ENCODE measurements around the gene SOX10.
"Not testable (repeated sequence)": the region's sequence is repeated elsewhere in the genome, so short reads cannot be mapped to it uniquely, and the experiment has no call there.

The SOX10 gene

DNA sequence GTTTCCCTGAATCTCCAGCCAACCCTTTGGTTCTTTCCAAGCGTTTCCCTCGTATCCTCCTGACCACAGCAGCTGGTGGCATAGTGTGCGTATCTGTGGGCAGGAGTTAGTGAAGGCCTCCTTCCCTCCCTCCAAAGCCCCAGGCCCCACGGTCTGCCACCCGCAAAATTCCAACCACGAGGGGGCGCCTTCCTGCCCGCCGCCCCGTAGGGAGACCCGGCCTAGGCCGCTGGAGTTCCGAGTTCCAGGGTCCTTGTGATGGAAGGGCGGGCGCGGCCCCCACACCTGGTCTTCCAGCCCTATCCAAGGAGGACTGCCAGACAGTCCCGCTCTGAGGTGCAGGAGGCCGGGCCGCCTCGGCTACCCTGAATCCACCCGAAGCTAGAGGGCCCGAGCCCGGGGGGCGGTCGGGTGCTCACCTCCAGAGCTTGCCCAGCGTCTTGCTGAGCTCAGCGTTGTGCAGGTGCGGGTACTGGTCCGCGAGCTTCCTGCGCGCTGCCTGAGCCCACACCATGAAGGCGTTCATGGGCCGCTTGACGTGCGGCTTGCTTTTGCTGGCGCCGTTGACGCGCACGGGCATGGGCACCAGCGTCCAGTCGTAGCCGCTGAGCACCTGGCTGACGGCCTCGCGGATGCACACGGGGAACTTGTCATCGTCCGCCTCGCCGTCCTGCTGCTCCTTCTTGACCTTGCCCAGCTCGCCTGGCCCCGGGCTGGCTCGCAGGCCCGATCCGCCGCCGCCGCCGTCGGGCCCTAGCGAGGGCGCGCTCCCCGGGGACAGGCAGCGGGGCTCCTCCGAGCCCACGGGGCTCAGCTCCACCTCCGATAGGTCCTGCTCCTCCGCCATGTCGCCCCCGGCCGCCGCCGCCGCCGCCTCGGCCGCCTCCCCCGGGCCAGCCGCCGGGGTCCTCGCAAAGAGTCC is 1.2 kb downstream of the SOX10 start:
- Histone ChIP-seq H3K9me3 (ENCODE audit: control insufficient read depth, low read length) (no peaks in the 10 kb centered on the region), H3K27ac (ENCODE audit: low read depth, low read length, severe bottlenecking) (no peak overlapping the region), H3K36me3 (ENCODE audit: control insufficient read depth, insufficient read depth, low read length) (no peaks in the 10 kb centered on the region), H3K4me1 (ENCODE audit: control insufficient read depth, insufficient read depth, low read length, poor library complexity, severe bottlenecking) (peaks cover 5% of the 10 kb centered on the region), H3K4me3 (ENCODE audit: extremely low read depth, insufficient read depth, low read length, poor library complexity, severe bottlenecking) (no peak overlapping the region)
- WGBS, 2 experiments (ENCODE audit: insufficient coverage in 2 of 2): 30 to 31% methylated on average over 57 to 62 of the region's 84 CpGs

DNA sequence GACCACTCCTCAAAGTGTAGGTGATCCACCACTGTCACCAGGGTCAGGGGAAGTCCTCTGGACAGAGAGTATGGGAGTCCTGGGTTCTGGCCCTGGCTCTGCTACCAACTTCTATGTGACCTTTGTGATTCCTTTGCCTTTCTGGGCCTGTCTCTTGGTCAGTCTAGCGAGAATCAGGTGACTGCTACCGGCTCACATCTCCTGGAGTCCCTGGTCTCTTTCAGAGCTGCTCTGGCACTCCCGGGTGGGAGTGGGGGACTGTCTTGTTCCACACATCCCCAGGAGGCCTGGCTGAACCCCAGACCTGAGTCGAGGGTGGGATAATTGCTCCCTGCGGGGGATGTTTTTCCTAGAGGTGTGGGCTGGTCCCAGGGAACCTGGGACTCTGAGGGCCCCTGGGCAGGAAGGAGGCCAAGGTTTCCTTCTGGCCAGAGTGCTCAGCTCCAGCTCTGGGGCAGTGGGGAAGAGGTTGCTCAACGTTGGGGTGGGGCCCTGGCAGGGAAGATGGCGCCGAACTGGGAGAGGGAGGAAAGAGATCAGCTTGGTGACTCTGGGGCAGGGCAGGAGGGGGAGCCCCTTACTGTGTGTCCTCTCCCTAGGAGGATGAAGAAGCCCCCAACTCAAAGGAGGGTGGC is 2.1 kb downstream of the SOX10 start:
- no peaks in the 10 kb centered on the region for H3K36me3 ChIP-seq (ENCODE audit: control insufficient read depth, insufficient read depth, low read length)
- no peak overlapping the region for H3K4me3 ChIP-seq (ENCODE audit: extremely low read depth, insufficient read depth, low read length, poor library complexity, severe bottlenecking)
- no peak overlapping the region for H3K27ac ChIP-seq (ENCODE audit: low read depth, low read length, severe bottlenecking)
- 85 to 95% methylated on average over 7 to 8 of the region's 8 CpGs for WGBS, 2 experiments (ENCODE audit: insufficient coverage in 2 of 2)
- peaks cover 5% of the 10 kb centered on the region for H3K4me1 ChIP-seq (ENCODE audit: control insufficient read depth, insufficient read depth, low read length, poor library complexity, severe bottlenecking)
- no peaks in the 10 kb centered on the region for H3K9me3 ChIP-seq (ENCODE audit: control insufficient read depth, low read length)

DNA sequence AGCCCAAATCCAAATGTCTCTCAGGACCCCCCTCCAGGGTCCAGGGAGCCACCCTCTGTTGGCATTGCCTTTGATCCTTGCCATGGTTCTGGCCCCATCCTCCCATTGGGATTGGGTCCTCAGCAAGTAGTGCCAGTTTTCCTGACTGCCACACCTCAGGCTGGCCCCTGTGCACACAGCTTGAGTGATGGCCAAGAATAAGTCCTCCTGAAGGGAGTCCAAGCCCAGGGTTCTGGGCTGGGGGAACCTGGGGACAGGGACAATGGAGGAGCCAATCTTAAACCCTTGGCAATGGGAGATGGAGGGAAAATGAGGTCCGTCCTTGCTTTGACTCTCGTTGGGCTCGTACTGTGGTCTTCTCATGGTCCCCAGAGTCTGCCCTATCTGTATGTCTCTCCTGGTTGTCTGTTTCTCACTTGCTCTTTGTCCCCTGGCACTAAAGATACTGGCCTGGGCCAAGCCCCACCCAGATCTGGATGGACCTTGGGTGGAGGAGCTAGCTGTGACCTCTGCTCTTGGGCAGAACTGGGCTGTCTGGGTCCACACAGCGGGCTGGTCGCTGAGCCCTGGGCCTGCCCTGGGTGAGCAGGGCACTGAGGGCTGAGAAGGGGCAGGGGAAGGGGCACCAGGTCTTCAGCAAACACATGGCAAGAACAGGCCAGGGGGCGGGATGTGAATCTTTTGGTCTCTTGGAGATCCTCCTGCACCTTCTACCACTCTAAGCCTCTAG is 2.9 kb downstream of the SOX10 start:
- 94 to 96% methylated on average over 5 of the region's 6 CpGs for WGBS, 2 experiments (ENCODE audit: insufficient coverage in 2 of 2)
- Histone ChIP-seq H3K4me1 (ENCODE audit: control insufficient read depth, insufficient read depth, low read length, poor library complexity, severe bottlenecking) (peaks cover 5% of the 10 kb centered on the region), H3K4me3 (ENCODE audit: extremely low read depth, insufficient read depth, low read length, poor library complexity, severe bottlenecking) (no peak overlapping the region), H3K27ac (ENCODE audit: low read depth, low read length, severe bottlenecking) (no peak overlapping the region), H3K36me3 (ENCODE audit: control insufficient read depth, insufficient read depth, low read length) (peaks cover 3% of the 10 kb centered on the region), H3K9me3 (ENCODE audit: control insufficient read depth, low read length) (no peaks in the 10 kb centered on the region)

DNA sequence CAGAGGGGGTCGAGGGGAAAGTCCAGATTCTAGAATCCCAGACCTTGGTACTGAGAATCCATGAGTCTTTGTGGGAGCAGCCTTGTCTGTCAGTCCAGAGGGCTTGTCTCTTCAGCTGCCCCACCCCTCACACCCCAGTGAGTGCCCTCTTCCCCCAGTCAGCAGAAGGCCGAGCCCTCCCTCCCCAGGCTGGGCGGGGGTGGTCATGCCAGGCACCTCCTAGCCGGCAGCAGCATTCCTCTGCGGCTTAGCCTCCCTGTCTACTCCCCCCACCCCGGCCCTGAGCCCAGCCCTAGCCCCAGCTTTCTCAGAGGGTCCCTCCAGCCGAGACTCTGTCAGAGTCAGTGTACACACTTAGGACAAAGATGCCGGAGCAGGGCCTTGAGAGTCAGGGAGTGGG is 4.6 kb downstream of the SOX10 start:
- Histone ChIP-seq H3K4me3 (ENCODE audit: extremely low read depth, insufficient read depth, low read length, poor library complexity, severe bottlenecking) (no peak overlapping the region), H3K4me1 (ENCODE audit: control insufficient read depth, insufficient read depth, low read length, poor library complexity, severe bottlenecking) (peaks cover 5% of the 10 kb centered on the region), H3K36me3 (ENCODE audit: control insufficient read depth, insufficient read depth, low read length) (peaks cover 3% of the 10 kb centered on the region), H3K27ac (ENCODE audit: low read depth, low read length, severe bottlenecking) (no peak overlapping the region), H3K9me3 (ENCODE audit: control insufficient read depth, low read length) (no peaks in the 10 kb centered on the region)
- 53 to 61% methylated on average over 6 to 7 of the region's 8 CpGs for WGBS, 2 experiments (ENCODE audit: insufficient coverage in 2 of 2)

DNA sequence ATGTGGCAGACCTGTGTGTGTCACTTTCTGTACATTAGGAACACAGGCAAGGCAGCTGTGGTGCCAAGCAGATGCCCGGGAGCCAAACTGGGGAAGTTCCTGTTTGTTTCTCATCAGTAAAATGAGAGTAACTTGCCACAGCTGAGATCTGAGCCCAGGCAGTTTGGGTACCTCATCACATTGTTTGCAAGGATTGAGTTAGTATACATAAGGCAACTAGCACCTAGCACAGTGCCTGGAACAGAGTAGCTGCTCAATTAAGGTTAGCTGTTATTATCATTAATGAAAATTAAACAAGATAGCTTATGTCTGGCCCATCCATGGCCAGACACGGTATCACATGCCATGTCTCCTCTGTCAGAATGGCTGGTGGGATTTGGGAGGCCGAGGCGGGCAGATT is 7.8 kb downstream of the SOX10 start:
- Histone ChIP-seq H3K27ac (ENCODE audit: low read depth, low read length, severe bottlenecking) (no peak overlapping the region), H3K9me3 (ENCODE audit: control insufficient read depth, low read length) (no peaks in the 10 kb centered on the region), H3K4me1 (ENCODE audit: control insufficient read depth, insufficient read depth, low read length, poor library complexity, severe bottlenecking) (peaks cover 5% of the 10 kb centered on the region), H3K36me3 (ENCODE audit: control insufficient read depth, insufficient read depth, low read length) (peaks cover 3% of the 10 kb centered on the region), H3K4me3 (ENCODE audit: extremely low read depth, insufficient read depth, low read length, poor library complexity, severe bottlenecking) (no peak overlapping the region)
- WGBS, 2 experiments (ENCODE audit: insufficient coverage in 2 of 2): 90 to 100% methylated on average over 2 to 4 of the region's 4 CpGs

DNA sequence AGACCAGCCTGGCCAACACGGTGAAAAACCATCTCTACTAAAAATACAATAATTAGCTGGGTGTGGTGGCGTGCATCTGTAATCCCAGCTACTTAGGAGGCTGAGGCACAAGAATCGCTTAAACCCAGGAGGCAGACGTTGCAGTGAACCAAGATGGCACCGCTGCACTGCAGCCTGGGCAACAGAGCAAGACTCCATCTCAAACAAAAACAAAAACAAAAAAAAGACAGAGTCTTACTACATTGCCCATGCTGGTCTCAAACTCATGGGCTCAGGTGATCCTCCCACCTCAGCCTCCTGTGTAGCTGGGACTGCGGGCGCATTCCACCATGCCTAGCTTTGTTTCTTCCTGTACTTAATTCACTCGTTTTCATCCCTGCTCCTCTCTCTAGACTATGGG is 8.3 kb downstream of the SOX10 start:
- not testable (repeated sequence) for H3K27ac ChIP-seq (ENCODE audit: low read depth, low read length, severe bottlenecking); H3K9me3 ChIP-seq (ENCODE audit: control insufficient read depth, low read length); H3K4me1 ChIP-seq (ENCODE audit: control insufficient read depth, insufficient read depth, low read length, poor library complexity, severe bottlenecking); H3K4me3 ChIP-seq (ENCODE audit: extremely low read depth, insufficient read depth, low read length, poor library complexity, severe bottlenecking); H3K36me3 ChIP-seq (ENCODE audit: control insufficient read depth, insufficient read depth, low read length)
- WGBS, 2 experiments (ENCODE audit: insufficient coverage in 2 of 2): 91 to 99% methylated on average over 7 of the region's 8 CpGs

DNA sequence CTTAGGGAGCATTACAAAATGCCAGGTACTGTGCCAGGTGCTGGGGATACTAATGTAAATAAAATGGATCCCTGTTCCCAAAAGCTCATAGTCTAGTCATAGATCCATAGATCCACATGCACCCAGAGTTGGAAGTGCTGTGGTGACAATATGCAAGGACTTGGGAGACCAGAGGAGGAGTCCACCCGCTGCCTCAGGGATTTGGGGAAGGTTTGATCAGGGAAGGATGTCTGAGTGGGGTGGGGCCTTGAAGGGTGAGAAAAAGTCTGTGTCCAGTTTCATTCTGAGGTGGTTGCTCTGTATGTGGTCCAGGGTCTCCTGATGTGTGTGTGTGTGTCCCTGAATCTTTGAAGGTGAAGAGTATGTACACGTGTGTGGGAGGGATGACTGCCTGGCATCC is 9.2 kb downstream of the SOX10 start:
- Histone ChIP-seq H3K9me3 (ENCODE audit: control insufficient read depth, low read length) (no peaks in the 10 kb centered on the region), H3K36me3 (ENCODE audit: control insufficient read depth, insufficient read depth, low read length) (peaks cover 3% of the 10 kb centered on the region), H3K4me1 (ENCODE audit: control insufficient read depth, insufficient read depth, low read length, poor library complexity, severe bottlenecking) (peaks cover 5% of the 10 kb centered on the region), H3K4me3 (ENCODE audit: extremely low read depth, insufficient read depth, low read length, poor library complexity, severe bottlenecking) (no peak overlapping the region), H3K27ac (ENCODE audit: low read depth, low read length, severe bottlenecking) (no peak overlapping the region)
- 83 to 95% methylated on average over 2 of the region's 2 CpGs for WGBS, 2 experiments (ENCODE audit: insufficient coverage in 2 of 2)

DNA sequence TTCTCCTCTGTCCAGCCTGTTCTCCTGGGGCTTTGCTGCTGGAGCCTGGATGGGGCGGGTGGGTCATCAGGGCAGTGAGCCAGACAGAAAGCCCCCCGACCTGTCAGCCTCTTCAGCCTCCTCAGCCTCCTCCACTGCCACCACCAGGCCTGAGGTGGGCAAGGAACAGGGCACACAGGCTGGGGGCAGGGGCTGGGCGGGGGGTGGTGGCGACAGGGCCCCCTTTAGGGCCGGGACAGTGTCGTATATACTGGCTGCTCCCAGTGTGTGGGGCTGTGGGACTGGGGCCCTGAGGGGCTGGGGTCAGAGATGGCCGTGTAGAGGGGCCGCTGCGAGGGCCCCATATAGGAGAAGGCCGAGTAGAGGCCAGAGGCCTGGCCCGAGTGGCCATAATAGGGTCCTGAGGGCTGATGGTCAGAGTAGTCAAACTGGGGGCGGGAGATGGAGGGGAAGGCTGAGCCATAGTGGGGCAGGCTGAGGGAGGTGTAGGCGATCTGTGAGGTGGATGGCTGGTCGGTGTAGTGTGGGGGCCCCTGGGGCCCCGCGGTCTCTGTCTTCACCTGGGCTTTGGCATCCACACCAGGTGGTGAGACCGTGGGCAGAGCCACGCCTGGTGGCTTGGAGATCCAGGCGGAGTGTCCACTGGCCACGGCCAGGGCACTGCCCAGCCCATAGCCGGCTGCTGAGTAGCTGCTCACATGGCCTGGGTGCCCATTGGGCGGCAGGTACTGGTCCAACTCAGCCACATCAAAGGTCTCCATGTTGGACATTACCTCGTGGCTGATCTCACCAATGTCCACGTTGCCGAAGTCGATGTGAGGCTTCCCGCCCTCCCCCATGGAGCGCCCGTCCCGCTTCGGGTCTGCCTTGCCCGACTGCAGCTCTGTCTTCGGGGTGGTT is 10.8 kb downstream of the SOX10 start:
- 89 to 95% methylated on average over 18 to 28 of the region's 33 CpGs for WGBS, 2 experiments (ENCODE audit: insufficient coverage in 2 of 2)
- Histone ChIP-seq H3K9me3 (ENCODE audit: control insufficient read depth, low read length) (no peaks in the 10 kb centered on the region), H3K4me3 (ENCODE audit: extremely low read depth, insufficient read depth, low read length, poor library complexity, severe bottlenecking) (no peak overlapping the region), H3K36me3 (ENCODE audit: control insufficient read depth, insufficient read depth, low read length) (peaks cover 14% of the 10 kb centered on the region), H3K27ac (ENCODE audit: low read depth, low read length, severe bottlenecking) (no peak overlapping the region), H3K4me1 (ENCODE audit: control insufficient read depth, insufficient read depth, low read length, poor library complexity, severe bottlenecking) (no peaks in the 10 kb centered on the region)

DNA sequence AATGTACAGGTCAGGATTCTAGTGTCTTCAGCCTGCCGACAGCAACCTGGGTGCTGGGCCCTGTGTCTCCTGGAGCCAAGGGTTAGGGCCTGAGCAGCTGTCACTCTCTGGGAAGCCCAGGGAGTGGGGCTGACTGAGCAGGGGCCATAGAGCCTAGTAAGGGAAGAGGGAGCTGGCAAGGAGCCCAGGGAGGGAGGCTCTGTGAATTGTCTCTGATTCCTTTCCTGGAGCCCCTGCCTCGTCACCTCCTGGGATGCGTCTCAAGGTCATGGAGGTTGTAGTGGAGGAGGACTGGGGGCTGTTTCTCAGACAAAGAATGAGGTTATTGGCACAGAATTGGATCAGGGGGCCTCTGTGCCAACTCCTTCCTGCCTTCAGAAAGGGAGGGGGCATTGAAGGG is 11.8 kb downstream of the SOX10 start:
- Histone ChIP-seq H3K27ac (ENCODE audit: low read depth, low read length, severe bottlenecking) (no peak overlapping the region), H3K9me3 (ENCODE audit: control insufficient read depth, low read length) (no peaks in the 10 kb centered on the region), H3K4me3 (ENCODE audit: extremely low read depth, insufficient read depth, low read length, poor library complexity, severe bottlenecking) (no peak overlapping the region), H3K36me3 (ENCODE audit: control insufficient read depth, insufficient read depth, low read length) (peaks cover 24% of the 10 kb centered on the region), H3K4me1 (ENCODE audit: control insufficient read depth, insufficient read depth, low read length, poor library complexity, severe bottlenecking) (peaks cover 5% of the 10 kb centered on the region)
- 88 to 90% methylated on average over 1 to 3 of the region's 3 CpGs for WGBS, 2 experiments (ENCODE audit: insufficient coverage in 2 of 2)

Measured in mesodermal cell (in vitro differentiated cells).